HG03064 (cell line): ENCODE measurements around the gene MED13L.

Experiments used
- ATAC-seq: cut with Tn5 transposase; IDR thresholded peaks from one replicate; pipeline ENCODE4 v1.9.1; 2021; ENCODE audit warnings: low read depth; ENCODE audit not compliant: unreplicated experiment

MED13L gene

GRCh38 chr12:116280595-116281290 is 3.2 kb upstream of the MED13L start:
- no peak for ATAC-seq

GRCh38 chr12:116278667-116279066 is 1.2 kb upstream of the MED13L start:
- ATAC-seq, result no peak

GRCh38 chr12:116278279-116278626 is 760 bp upstream of the MED13L start:
- no peak for ATAC-seq

GRCh38 chr12:116276652-116277466 is 634 bp downstream of the MED13L start:
- ATAC-seq, result peak; percentile 40

GRCh38 chr12:116274551-116275375 is 2.7 kb downstream of the MED13L start:
- ATAC-seq, result no peak

- ATAC-seq, result no peak
Measured at GRCh38 chr12:116273813-116274550, 3.5 kb downstream of the MED13L start.

GRCh38 chr12:116267948-116268347 is 9.5 kb downstream of the MED13L start:
- ATAC-seq, result no peak

GRCh38 chr12:116266631-116267349 is 10.7 kb downstream of the MED13L start:
- ATAC-seq, result no peak

GRCh38 chr12:116266168-116266601 is 11.3 kb downstream of the MED13L start:
- no peak for ATAC-seq

- no peak for ATAC-seq
Measured at GRCh38 chr12:116265351-116266147, 11.9 kb downstream of the MED13L start.

- no peak for ATAC-seq
Measured at GRCh38 chr12:116264525-116265070, 12.9 kb downstream of the MED13L start.

GRCh38 chr12:116263844-116264243 is 13.6 kb downstream of the MED13L start:
- ATAC-seq, result no peak

GRCh38 chr12:116263431-116263830 is 14.1 kb downstream of the MED13L start:
- ATAC-seq, result no peak

- ATAC-seq, result no peak
Measured at GRCh38 chr12:116262741-116263140, 14.8 kb downstream of the MED13L start.

- ATAC-seq, result no peak
Measured at GRCh38 chr12:116261525-116262100, 15.9 kb downstream of the MED13L start.

GRCh38 chr12:116259800-116260577 is 17.5 kb downstream of the MED13L start:
- no peak for ATAC-seq

GRCh38 chr12:116257826-116258225 is 19.7 kb downstream of the MED13L start:
- ATAC-seq, result no peak

GRCh38 chr12:116257215-116257614 is 20.3 kb downstream of the MED13L start:
- ATAC-seq, result no peak
